SKM-1 treated with dmso at 0.1 percent for 144 hours (cell line): ENCODE data around the gene RNU6-7.

Experiments used
- DNase-seq: peaks from one replicate; lab custom pipeline; 2025; ENCODE audit not compliant: unreplicated experiment; lab: John Stamatoyannopoulos, UW

The RNU6-7 gene

GRCh38 chr14:32201816-32202490 lies at the start of gene RNU6-7:
TSS of gene RNU6-7 (plus strand) at chr14:32202045.
- DNase-seq, result no peak

- no peak for DNase-seq
These were observed 35.8 kb upstream of the RNU6-7 start for GRCh38 chr14:32166029-32166428.

- DNase-seq, result no peak
These were observed 34.9 kb upstream of the RNU6-7 start for GRCh38 chr14:32166924-32167323.

GRCh38 chr14:32167907-32168306 lies 33.9 kb upstream of the RNU6-7 start:
- DNase-seq, result no peak

- no peak for DNase-seq
These were observed 32.7 kb upstream of the RNU6-7 start for GRCh38 chr14:32169191-32169590.

- no peak for DNase-seq
These were observed 30.4 kb upstream of the RNU6-7 start for GRCh38 chr14:32171469-32171868.

- no peak for DNase-seq
These were observed 18.4 kb upstream of the RNU6-7 start for GRCh38 chr14:32183151-32184058.

- no peak for DNase-seq
These were observed 16.7 kb upstream of the RNU6-7 start for GRCh38 chr14:32185097-32185496.

GRCh38 chr14:32186248-32186647 lies 15.6 kb upstream of the RNU6-7 start:
- DNase-seq, result no peak

- no peak for DNase-seq
These were observed 12.0 kb upstream of the RNU6-7 start for GRCh38 chr14:32189811-32190210.

- no peak for DNase-seq
These were observed 11.2 kb upstream of the RNU6-7 start for GRCh38 chr14:32190673-32191072.

- DNase-seq, result no peak
These were observed 9.0 kb upstream of the RNU6-7 start for GRCh38 chr14:32192712-32193373.

GRCh38 chr14:32193532-32193931 lies 8.3 kb upstream of the RNU6-7 start:
- no peak for DNase-seq

- DNase-seq, result no peak
These were observed 6.2 kb upstream of the RNU6-7 start for GRCh38 chr14:32195636-32196035.

GRCh38 chr14:32197919-32198318 lies 3.9 kb upstream of the RNU6-7 start:
- no peak for DNase-seq

- no peak for DNase-seq
These were observed 1.3 kb upstream of the RNU6-7 start for GRCh38 chr14:32200368-32201192.

- peak; percentile 30 for DNase-seq
These were observed 541 bp upstream of the RNU6-7 start for GRCh38 chr14:32201193-32201815.

- no peak for DNase-seq
These were observed 699 bp downstream of the RNU6-7 start for GRCh38 chr14:32202491-32202997.

GRCh38 chr14:32202998-32203882 lies 1.4 kb downstream of the RNU6-7 start, which contains the start of gene RNU6-8:
TSS of gene RNU6-8 (minus strand) at chr14:32203269.
- peak; percentile 47 for DNase-seq
